Posterior cingulate gyrus (tissue), 11 donors: ENCODE measurements around the gene IGSF9.

Source experiments
- DNase-seq, 10 donors: peaks; one replicate each; pipeline versions ENCODE4 v3.0.0 to v3.0.0-alpha.2; 2020 to 2021; ENCODE audit warnings: mixed read lengths in 3 of 10
- intact Hi-C: fragments of 100-400 bp; cut with DNase I; formaldehyde crosslinking; loops from one replicate; pipeline ENCODE4 v1.15.1; 2023

IGSF9 gene

DNA sequence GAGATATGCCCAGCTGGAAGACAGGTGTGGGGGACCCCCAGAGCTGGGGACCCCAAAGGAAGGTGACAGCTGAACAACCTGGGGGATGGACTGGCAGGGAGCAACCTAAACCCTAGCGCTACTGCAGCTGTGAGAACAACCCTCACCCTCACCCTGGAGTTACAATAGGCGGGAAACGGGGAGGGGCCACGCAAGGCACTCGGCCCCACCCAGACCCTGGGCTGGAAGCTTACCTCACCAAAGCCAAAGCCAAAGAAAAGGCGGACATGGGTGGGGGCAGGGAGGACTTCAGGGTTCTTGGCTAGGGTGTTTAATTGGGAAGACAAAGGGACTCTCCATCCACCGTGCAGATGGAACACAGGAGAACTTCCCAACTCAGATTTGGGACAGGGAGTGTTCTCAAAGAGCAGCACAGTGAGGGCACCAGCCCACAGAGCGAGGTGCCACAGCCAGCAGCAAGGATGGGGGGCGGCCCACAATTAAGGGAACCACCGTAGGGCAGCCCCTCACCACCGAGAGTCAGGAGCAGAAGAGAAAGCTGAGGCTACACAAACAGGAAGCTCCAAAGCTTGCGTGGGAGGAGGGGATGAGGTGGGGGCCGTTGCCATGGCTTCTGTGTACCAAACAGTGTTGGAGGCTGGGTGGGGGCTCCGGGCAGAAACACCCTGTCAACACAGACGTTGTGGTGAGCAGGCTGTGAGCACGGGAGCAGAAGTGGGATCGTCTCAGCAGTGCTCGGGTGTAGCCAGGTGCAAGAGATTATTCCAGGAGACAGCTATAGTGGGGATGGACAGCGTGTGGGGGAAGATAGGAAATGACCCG, 22.0 kb downstream of the IGSF9 start:
- intact Hi-C loops, result no loop called here
- DNase-seq, result peak in 1 of 10 donors; percentile 83

DNA sequence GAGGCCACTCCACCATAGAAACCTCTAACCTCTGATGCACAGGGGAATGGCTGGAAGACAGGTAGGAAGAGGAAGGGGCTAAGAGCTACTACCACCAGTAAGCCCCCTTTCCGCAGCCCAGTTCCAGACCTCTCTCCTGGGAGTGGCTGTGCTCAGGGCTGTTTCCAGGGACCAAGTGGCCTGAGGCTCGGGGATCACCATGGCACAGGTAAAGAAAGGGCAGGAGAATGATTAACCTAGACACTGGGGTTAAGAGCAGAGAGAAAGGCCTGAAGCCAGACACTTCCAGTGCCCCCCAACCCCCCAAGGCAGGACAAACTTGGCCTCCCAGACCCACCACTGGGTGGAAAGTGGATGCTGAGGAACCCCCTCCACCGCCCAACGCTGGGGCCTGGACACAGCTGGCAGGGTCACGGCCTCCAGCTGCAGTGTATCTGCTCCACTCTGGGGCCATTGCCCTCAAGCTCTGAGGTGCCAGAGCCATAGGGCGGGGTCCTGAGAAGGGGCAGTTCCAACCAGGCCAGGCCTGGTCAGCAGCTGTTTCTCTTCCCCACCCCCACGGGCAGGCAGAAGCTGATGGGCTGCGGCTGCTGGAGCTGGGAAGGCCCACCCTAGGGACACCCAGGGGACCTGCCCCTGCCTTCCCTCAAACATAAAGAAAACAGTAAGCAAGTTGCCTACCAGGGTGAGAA, 22.8 kb downstream of the IGSF9 start:
- DNase-seq, result peak in 1 of 10 donors; percentile 71
- intact Hi-C loops, result no loop called here

DNA sequence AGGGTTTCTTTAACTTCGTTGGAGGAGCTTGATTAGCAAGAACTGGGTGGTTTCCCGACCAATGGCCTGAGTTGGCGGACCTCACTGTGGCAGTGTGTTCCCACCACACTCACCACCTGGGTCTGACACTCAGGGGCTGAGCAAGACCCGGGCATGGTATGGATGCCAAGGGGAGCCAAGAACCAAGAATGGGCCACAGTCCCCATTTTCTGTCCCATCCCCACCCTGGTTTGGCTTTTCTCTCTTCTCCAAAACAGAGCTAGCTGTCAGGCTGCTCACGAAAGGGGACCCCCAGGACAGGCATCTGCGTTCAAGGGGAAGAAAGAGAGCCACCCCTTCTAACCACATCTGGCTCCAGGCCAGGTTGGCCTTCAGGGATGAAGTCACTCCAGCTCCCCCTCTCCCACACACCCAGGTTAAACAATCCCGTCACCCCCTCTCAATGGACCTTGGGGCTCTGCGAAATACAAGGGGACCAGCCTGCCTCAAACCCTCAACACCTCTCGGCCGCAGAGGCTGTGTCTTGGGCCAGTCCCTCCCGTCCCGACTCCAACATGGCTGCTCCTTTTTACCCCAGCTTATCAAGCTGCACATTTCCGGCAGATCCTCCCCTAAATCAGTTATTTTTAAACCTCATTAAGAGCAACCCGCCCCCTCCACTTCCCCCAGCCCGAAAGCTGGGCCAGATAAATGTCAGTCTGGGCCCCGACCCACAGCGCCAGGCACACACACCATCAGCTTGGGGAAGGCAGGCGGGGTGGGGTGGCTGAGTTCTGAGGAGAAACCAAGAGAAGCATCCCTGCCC, 23.5 kb downstream of the IGSF9 start:
- DNase-seq, result peak in 1 of 10 donors; percentile 74
- intact Hi-C loops, result no loop called here

DNA sequence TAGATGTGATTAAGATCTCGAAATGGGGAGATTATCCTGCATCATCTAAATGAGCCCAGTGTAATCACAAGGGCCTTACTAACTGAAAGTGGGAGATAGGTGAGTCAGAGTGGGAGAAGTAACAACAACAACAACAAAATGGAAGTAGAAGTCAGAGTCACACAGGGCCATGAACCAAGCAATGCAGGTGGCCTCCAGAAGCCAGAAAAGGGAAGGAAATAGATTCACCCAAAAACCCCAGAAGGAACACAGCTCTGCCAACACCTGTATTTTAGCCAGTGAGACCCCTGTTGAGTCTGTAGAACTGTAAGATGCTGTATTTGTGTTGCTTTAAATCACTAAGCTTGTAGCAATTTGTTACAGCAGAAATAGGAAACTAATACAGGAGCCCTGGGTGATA, 24.2 kb downstream of the IGSF9 start:
- DNase-seq, result no peak
- intact Hi-C loops, result no loop called here

DNA sequence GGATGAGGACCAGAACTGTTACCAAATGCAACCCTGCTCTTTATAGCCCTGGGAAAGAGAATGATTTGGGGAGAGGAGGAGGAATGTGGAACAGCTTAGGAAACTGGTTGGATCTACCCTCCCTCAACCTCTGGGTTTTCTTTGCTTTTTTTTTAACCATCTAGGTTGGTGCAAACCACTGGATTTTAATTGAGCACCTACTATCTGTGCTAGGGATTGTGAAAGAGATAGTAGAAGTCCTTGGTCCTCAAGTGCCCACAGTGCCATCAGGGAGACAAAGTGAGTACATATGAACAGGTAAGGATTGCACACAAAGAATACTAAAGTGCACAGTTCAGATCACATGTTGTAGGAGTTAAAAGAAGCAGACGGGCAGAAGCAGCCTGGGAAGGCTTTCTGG, 24.8 kb downstream of the IGSF9 start:
- DNase-seq, result no peak
- intact Hi-C loops, result no loop called here

DNA sequence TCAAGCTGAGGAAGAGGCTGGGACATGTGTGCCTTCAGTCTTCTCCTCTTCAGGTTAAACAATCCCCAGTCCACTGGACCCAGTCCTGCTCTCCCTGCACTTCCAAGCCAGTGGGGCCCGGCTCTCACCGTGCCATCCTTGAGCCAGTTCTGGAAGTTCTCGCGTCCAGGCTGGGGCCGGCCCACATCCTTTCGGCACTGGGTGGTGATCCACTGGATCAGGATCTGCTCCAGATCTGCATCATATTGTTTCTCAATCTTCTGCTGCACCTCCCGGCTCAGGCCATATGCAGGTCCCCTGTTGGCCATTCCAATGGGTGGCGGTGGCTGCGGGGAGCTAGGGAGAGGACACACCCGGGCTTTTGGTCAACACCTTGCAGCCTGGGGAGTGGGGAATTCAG, 25.2 kb downstream of the IGSF9 start:
- peak in 1 of 10 donors; percentile 78 for DNase-seq

DNA sequence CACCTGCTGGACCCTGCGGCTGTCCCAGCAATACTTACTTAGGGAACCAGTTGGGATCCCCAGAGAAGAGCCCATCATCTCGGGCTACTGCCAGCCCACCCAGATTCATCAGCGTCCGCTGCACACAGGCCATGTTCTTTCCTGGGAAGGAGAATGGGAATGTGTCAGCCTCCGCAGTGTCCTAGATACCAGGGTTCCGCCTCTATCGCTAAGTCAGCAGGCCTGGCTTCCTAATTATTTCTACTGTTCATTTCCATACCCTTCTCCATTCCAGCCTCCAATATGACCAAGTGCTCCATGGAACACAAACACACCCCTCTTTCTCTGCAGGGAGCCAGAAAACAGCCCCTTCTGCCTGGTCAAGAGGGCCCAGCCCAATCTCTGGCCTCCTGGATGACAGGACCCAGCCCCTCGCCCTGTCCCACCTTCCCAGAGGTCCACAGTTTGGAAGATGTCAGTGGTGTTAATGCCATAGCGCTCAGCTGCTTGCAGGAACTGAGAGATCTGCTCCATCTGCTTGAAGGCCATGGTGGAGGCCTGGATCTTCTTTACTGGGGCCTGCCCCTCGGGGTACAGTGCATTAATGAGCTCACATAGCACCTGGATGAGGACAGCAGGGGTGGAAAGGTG, 26.1 kb downstream of the IGSF9 start:
- intact Hi-C loops, result no loop called here
- peak in 1 of 10 donors; percentile 55 for DNase-seq

More for the DNA sequence above, 25.2 kb downstream of the IGSF9 start:
- intact Hi-C loops, result no loop called here

DNA sequence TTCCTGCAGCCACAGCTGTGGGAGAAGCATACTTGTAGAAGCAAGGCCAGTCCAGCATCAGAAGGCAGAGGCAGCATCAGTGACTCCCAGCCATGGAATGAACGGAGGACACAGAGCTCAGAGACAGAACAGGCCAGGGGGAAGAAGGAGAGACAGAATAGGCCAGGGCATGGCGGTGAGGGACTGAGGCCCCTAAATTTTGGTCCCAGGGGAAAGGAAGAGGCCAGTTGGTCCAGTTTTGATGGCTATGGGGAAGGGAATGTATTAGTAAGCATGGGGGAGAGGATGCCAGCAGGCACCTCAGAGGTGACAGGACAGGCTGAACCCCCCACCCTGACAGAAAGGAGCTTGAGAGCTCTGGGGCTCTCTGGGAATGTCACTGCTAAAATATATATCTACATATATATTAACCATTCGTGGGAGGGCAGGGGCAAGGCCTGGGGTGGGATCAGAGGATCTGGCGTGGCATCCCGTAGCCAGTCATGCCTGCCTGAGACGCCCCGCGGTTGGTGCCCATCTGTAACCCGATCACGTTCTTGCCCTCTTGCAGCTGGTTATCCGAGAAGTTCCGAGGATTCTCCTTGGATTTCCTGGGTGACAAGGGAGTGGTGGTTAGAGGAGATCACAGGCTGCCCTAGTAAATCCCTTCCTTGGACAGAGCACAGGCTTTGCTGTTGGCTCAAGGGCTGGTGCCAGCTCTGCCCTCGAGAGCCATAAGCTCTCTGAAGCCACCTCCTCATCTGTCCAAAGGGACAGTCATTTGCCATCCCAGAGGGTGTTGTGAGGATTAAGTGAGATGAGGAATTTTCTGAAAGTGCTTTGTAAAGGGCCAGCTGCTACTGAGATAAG, 26.8 kb downstream of the IGSF9 start:
- DNase-seq, result peak in 1 of 10 donors; percentile 85
- intact Hi-C loops, result no loop called here

DNA sequence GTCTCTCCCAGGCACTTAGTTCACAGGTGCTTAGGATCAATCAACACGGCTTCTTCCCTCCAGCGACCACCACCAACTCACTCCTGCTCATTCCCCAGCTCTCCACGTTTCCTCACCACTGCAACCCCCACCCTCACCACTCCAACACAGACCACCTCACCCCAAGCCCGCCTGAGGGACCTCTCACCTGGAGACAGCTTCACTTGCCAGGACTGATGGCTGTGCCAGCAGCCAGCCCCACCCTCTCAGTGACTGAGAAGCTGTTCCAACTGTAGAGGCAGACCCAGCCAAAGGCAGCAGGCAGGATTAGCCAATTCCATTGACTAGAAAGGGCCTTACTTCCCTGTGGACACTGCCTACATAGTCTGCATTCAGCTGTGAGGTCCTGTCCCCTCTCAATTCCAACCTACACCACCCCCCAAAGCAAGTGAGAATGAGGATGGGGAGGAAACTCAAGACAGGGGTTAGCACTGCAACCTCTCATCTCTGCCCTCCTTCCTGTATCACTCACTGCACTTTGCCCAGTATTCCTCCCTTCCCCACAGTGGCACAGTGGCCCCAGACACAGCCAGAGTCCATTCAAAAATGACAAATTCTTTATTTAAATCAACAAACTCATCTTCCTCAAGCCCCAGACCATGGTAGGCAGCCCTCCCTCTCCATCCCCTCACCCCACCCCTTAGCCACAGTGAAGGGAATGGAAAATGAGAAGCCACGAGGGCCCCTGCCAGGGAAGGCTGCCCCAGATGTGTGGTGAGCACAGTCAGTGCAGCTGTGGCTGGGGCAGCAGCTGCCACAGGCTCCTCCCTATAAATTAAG, 27.7 kb downstream of the IGSF9 start:
- DNase-seq, result peak in 1 of 10 donors; percentile 82
- intact Hi-C loops, result no loop called here

DNA sequence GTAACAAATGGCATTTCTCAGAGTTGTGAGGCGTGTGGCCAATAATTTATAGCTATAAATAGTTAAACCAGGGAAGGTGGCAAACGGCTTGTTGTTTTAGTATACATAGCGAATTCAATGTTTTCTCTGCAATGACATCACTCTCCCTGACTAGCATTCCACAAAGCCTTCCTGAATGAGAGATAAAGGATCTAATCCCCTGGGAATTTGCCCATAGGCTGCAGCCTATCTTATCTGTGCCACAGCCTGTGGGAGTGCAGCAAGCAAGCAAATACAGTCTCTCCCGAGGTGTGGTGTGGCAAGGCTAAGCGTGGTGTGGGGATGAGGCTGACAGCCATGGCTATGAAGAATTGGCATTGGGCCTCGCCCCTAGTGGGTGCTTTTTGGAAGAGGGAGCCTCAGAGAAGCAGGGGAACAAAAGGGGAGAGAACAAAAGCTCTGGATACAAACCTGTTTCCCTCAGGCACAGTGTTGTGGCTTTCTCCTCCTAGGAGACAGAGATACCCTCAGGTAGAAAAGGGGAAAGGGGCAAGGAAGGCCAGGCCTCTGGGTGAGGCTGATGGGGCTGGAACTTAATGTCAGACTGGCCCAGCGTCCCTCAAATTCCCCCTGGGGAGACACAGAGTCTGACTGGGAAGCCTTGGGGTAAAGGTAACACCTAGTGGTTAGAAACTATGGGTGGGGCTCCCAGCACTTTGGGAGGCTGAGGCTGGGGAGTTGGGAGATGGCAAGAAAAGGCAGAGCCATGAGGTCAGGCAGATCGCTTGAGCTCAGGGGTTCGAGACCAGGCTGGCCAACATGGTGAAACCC, 29.0 kb downstream of the IGSF9 start:
- intact Hi-C loops, result no loop called here
- peak in 1 of 10 donors; percentile 33 for DNase-seq

DNA sequence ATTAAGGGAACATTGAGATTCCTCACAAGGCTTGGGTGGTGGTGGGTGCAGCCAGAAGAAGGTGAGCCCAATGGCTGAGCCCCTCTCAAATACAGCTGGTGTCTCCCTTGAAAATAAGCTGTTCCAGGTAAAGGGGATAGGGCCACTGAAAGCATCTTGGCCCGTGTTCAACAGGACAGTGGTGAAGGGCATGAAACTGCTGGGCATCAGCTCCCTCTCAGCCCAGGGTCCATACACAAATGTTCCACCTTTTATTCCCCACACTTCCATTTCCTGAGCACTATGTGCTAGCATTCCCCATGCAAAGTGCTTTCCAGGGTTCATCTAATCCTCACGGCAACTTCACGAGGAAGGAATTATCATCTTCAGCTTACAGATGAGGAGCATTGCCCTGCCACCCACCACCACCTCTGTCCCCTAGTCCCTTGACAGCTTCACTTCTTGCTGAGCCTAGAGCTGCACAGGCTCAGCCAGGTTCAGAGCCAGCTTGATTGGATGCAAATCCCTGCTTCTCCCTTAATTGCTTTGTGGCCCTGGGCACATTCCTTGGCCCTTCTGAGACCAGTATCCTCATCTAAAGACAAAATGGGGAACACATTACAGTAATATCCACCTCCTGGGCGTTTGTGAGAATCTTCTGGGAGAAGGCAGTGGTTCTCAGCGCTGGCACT, 29.7 kb downstream of the IGSF9 start:
- DNase-seq, result peak in 1 of 10 donors; percentile 59
- intact Hi-C loops, result no loop called here

DNA sequence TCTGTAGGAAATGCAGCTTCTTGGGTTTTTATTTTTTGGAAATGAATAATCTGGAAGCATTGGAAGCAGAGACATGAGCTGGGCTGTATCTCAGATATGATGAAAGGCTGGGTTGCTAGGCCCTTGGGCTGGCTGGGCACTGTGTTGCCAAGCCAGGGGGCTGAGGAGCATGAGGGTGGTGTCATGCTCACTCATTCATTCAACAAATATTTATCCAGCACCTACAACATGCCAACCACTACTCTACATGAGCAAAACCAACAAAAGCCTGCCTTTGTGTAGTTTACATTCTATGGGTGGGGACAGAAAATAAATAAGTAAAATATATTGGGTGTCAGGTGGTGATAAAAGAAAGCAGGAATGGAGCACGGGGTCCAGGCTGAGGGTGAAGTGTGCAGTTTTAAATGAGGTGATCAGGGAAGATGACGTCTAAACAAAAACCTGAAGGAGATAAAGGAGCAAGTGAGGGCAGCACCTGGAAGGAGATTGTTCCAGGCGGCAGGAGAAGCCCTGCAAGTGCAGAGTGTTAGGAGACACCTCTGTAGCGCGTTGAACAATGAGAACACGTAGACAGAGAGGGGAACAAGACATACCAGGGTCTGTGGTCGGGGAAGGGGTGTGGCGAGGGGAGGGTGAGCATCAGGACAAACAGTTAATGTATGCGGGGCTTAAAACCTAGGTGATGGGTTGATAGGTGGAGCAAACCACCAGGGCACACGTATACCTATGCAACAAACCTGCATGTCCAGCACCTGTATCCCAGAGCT, 31.0 kb downstream of the IGSF9 start:
- DNase-seq, result peak in 1 of 10 donors; percentile 42
- intact Hi-C loops, result no loop called here

DNA sequence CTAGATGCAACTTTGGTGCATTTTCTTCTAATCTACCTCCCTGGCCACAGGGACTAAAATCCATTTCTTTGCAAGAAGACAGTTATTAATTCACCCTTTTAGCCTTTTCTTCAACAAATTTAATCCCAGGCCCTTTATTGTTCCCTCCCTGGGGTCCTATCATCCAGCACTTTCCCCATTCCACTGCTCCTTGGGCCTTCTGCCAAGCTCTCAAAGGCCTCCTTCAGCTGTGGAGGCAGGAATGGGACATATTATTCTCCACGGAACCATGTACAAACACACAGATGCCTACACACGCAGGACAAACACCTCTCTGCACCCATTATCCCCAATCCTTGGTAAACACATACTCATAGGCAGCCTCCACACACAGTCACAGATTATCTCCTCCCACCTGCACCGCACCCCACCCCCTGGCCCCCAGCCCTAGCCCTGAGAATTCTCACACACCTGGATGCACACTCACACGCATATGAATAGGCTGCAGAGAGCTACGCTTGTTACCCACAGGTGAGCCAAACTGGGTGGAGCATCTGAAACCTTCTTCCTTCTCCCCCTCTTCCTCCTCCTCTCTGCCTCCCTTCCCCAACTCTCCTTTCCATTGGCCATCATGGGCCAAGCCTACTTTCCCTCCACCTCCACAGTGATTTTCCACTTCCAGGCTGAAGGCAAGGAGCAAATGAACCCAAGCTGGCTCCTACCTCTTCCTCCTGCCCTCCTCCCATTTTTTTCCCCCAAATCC, 31.8 kb downstream of the IGSF9 start:
- DNase-seq, result peak in 1 of 10 donors; percentile 26
- intact Hi-C loops, result no loop called here

DNA sequence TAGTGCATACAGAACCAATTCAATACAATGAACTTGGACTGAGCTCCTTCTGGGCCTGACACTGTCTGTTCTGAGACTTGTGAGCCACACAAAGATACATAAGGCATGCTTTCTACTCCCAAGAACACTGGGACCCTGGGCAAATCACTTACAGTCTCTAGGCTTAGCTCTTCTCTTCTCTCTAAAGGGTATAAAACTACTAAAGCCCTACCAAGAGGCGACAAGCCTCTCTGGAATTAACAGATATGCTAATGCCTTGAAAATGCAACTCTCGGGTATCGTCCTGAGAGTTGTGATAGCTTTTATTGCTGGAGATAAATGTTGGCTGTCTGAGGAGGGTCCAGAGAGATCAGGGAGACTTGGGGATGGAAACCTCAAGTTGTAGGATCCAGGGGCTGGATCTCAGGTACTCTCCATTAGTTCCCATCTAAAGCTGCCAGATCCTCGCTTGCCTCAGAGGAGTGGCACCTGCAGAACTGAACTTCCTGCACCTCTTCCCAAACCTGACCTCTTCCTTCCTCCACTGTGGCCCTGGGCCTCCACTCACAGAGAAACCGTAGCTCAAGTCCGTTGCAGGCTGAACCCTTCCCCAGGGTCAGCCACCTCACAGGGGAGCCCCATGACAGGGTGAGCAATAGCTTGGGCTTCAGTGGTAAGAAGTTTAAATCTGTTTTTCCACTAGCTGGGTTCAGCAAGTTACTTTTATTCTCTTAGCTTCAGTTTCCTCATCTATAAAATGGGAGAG, 33.9 kb downstream of the IGSF9 start:
- DNase-seq, result no peak
- intact Hi-C loops, result no loop called here
